Epithelial cell of proximal tubule (primary cell): ENCODE measurements around the gene UBE2O. TPM values are rescaled to one million over a fixed set of nuclear protein-coding genes. Genes with fewer than 3 reads are reported as not detected.

Experiments used
- DNase-seq: peaks from one replicate; pipeline ENCODE4 v3.0.0-alpha.2; 2011; ENCODE audit warnings: low read depth
- H3K4me3 ChIP-seq: 2 replicates; pipeline ENCODE4 v1.5.1; 2011; ENCODE audit warnings: low read depth, mild to moderate bottlenecking, low read length
- CTCF ChIP-seq: conservative IDR thresholded peaks from 2 replicates; pipeline ENCODE4 v1.5.1; 2012; ENCODE audit warnings: low read depth, mild to moderate bottlenecking, low read length
- total RNA-seq: library from RNA; depleted of rRNA; stranded (reverse); fragments of >200 nt; gene quantifications from 2 replicates; pipeline ENCODE4 v1.2.3, GENCODE V29; 2015

The UBE2O gene
- total RNA-seq, 1 donor from 2014 or later, result 15.6 TPM

DNA sequence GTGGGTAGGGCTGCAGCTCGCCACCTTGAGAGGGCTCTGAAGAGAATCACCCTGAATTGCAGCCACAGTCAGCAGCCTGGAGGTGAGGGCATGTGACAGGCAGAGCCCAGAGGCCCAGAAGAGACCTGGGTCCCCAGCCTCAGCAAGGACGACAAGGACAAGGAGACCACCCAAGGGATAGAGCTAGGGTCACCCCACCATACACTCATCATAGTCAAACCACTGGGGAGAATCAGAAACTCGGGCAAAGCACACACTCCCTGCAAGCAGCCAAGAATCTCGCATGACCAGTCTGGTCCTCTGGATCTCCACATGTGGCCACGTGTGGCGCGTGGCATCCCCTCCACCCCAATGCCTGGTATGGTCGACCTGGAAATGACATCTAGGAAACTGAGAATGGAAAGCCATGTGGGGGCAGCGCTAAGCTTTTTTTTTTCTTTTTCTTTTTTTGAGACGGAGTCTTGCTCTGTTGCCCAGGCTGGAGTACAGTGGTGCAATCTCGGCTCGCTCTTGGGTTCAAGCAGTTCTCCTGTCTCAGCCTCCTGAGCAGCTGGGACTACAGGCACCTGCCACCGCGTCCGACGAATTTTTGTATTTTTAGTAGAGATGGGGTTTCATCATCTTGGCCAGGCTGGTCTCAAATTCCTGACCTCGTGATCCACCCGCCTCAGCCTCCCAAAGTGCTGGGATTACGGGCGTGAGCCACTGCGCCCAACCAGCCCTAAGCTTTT, 73.1 kb downstream of the UBE2O start:
- no peak for TF ChIP-seq CTCF
- DNase-seq, result no peak
- H3K4me3 ChIP-seq, result no peak overlapping the region

DNA sequence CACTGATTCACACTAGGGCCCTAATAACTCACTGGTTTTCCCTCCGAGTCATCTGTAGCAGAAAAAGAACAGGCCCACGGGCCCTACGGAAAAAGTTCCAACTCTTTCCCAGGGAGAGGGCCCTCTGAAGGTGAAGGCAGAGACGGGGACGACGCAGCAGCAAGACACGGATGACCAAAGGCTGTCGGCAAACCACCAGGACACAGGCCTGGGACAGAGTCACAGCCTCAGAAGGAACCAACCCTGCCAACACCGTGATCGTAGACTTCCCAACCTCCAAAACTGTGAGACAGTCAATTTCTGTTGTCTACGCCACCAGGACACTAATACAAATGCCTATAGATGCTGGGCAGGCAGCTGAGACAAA, 73.7 kb downstream of the UBE2O start:
- DNase-seq, result no peak
- no peak overlapping the region for H3K4me3 ChIP-seq
- no peak for TF ChIP-seq CTCF

- H3K4me3 ChIP-seq, result no peak overlapping the region
- TF ChIP-seq CTCF, result no peak
- no peak for DNase-seq
These were observed 74.2 kb downstream of the UBE2O start for GRCh38 chr17:76378548-76379274.

DNA sequence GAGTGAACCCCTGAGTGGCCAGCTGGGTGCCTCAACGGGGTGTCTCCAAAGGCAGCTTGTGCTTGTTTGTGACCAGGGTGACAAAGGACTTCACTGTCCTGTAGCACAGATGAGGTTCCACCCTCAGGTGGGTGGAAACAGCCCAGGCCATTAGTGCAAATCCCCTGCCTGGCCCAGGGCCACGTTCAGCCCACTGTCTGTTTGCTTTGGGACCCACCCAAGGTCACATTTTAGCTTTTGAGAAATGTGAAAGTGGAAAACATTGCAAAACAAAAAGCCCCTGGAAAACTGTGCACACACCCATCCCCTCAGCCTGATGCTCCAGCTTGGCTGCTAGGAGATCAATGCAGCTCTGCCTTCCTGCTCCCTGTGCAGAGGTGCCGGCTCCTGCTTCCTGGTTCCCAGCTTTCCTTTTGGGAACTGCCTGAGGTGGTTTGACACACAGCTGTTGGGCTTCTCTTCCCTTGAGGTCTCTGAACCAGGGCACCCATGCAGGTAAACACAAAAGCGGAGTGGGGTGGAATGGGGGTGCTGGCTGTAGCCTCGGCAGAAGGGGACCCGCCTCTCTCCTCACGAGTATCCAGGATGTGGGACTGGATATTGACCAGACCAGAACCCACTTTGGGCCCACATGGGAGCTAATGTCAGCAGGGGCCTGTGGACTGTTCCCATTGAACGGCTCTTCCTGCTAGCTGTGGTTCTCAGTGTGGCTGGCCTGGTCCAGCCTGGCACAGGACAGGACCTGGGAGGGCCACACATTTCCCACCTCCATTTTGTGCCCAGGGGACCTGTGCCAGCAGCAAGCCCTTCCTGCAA, 76.4 kb downstream of the UBE2O start:
- no peak for TF ChIP-seq CTCF
- H3K4me3 ChIP-seq, result no peak overlapping the region
- DNase-seq, result no peak

DNA sequence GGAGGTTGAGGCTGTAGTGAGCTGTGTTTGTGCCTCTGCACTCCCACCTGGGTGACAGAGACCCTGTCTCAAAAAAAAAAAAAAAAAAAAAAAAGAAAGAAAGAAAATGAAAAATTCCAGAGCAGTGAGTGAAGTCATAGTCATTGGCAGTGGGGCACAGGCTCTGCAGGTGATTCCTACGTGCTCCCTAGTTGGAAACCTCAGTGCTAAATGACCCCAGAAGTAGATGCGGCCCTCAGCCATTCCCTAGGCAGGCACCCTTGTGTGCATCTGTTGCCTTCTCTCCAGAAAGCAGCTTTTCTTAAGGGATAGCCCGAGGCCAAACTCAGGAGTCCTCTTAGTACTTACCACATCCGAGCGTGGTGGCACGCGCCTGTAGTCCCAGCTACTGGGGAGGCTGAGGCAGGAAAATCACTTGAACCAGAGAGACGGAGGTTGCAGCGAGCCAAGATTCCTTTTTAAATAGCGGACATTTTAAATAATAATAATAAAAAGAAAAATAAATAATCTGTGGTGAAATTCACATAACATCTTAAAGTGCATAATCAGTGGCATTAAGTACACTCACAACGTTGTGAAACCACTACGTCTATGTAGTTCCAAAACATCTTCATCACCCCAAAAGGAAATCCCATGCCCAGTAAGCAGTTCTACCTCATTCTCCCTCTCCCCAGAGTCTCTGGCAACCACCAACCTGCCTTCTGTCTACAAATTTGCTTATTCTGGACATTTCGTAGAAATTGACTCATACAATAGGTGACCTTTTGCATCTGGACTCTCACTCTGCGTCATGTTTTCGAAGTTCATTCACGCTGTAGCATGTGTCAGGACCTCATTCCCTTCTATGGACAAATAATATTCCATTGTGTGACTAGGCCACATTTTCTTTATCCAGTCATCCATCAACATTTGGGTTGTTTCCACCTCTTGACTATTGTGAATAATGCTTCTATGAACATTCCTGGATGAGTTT, 81.0 kb downstream of the UBE2O start:
- H3K4me3 ChIP-seq, result no peak overlapping the region
- DNase-seq, result peak; percentile 95
- no peak for TF ChIP-seq CTCF
